ENCODE measurements around the gene AATF.

Gene AATF

GRCh38 chr17:36941265-36942010, 7.3 kb upstream of the AATF start:
- no peak for DNase-seq (ENCODE audit: low spot score)

- DNase-seq (ENCODE audit: low spot score) = no peak
Observed at GRCh38 chr17:36942019-36942599, 6.6 kb upstream of the AATF start.

- DNase-seq (ENCODE audit: low spot score) = no peak
Observed at GRCh38 chr17:36942631-36943125, 6.1 kb upstream of the AATF start.

GRCh38 chr17:36943250-36944191, 5.2 kb upstream of the AATF start:
- no peak for DNase-seq (ENCODE audit: low spot score)

- no peak for DNase-seq (ENCODE audit: low spot score)
Observed at GRCh38 chr17:36944553-36944952, 4.2 kb upstream of the AATF start.

- no peak for DNase-seq (ENCODE audit: low spot score)
Observed at GRCh38 chr17:36945140-36945539, 3.6 kb upstream of the AATF start.

- no peak for DNase-seq (ENCODE audit: low spot score)
Observed at GRCh38 chr17:36945959-36946725, 2.6 kb upstream of the AATF start.

- no peak for DNase-seq (ENCODE audit: low spot score)
Observed at GRCh38 chr17:36946726-36947091, 2.0 kb upstream of the AATF start.

- no peak for DNase-seq (ENCODE audit: low spot score)
Observed at GRCh38 chr17:36947922-36948716, 635 bp upstream of the AATF start.

GRCh38 chr17:36949461-36949927, 740 bp downstream of the AATF start:
- no peak for DNase-seq (ENCODE audit: low spot score)

- DNase-seq (ENCODE audit: low spot score) = no peak
Observed at GRCh38 chr17:36950027-36950426, 1.3 kb downstream of the AATF start.

- no peak for DNase-seq (ENCODE audit: low spot score)
Observed at GRCh38 chr17:36951084-36951789, 2.5 kb downstream of the AATF start.

- no peak for DNase-seq (ENCODE audit: low spot score)
Observed at GRCh38 chr17:36971508-36971907, 22.8 kb downstream of the AATF start.

- DNase-seq (ENCODE audit: low spot score) = no peak
Observed at GRCh38 chr17:36972186-36972700, 23.5 kb downstream of the AATF start.

GRCh38 chr17:36972905-36973304, 24.2 kb downstream of the AATF start:
- DNase-seq (ENCODE audit: low spot score) = no peak

GRCh38 chr17:36975922-36976515, 27.3 kb downstream of the AATF start:
- DNase-seq (ENCODE audit: low spot score) = no peak

- no peak for DNase-seq (ENCODE audit: low spot score)
Observed at GRCh38 chr17:36977066-36977465, 28.3 kb downstream of the AATF start.

- no peak for DNase-seq (ENCODE audit: low spot score)
Observed at GRCh38 chr17:36977568-36977967, 28.8 kb downstream of the AATF start.

- DNase-seq (ENCODE audit: low spot score) = no peak
Observed at GRCh38 chr17:36978810-36979564, 30.2 kb downstream of the AATF start.

All from CD4-positive, alpha-beta T cell treated with Interleukin-2 at 100 ng/mL for 4 hours (primary cell).